Measurements from ENCODE around the gene ARHGAP26.

ARHGAP26 gene

GRCh38 chr5:142785206-142785605, 15.0 kb downstream of the ARHGAP26 start:
- DNase-seq, result no peak

GRCh38 chr5:142789206-142789605, 19.0 kb downstream of the ARHGAP26 start:
- no peak for DNase-seq

GRCh38 chr5:142792012-142792864, 22.1 kb downstream of the ARHGAP26 start:
- no peak for DNase-seq

- no peak for DNase-seq
These were observed 22.7 kb downstream of the ARHGAP26 start for GRCh38 chr5:142792865-142793232.

GRCh38 chr5:142794537-142794936, 24.4 kb downstream of the ARHGAP26 start:
- no peak for DNase-seq

GRCh38 chr5:142795251-142795650, 25.1 kb downstream of the ARHGAP26 start:
- no peak for DNase-seq

- no peak for DNase-seq
These were observed 26.4 kb downstream of the ARHGAP26 start for GRCh38 chr5:142796492-142797109.

GRCh38 chr5:142797420-142797819, 27.2 kb downstream of the ARHGAP26 start:
- DNase-seq, result no peak

- no peak for DNase-seq
These were observed 28.1 kb downstream of the ARHGAP26 start for GRCh38 chr5:142798099-142798770.

- DNase-seq, result peak in 1 of 4 experiments; percentile 19
These were observed 30.8 kb downstream of the ARHGAP26 start for GRCh38 chr5:142800776-142801494.

- DNase-seq, result no peak
These were observed 31.3 kb downstream of the ARHGAP26 start for GRCh38 chr5:142801495-142801871.

- no peak for DNase-seq
These were observed 33.4 kb downstream of the ARHGAP26 start for GRCh38 chr5:142803428-142804125.

- no peak for DNase-seq
These were observed 35.2 kb downstream of the ARHGAP26 start for GRCh38 chr5:142805339-142805738.

GRCh38 chr5:142806841-142807267, 36.7 kb downstream of the ARHGAP26 start:
- no peak for DNase-seq

- DNase-seq, result no peak
These were observed 37.3 kb downstream of the ARHGAP26 start for GRCh38 chr5:142807372-142807911.

- no peak for DNase-seq
These were observed 38.9 kb downstream of the ARHGAP26 start for GRCh38 chr5:142808878-142809598.

GRCh38 chr5:142810081-142810480, 39.9 kb downstream of the ARHGAP26 start:
- no peak for DNase-seq

- DNase-seq, result no peak
These were observed 40.6 kb downstream of the ARHGAP26 start for GRCh38 chr5:142810743-142811290.

- DNase-seq, result no peak
These were observed 41.8 kb downstream of the ARHGAP26 start for GRCh38 chr5:142811866-142812557.

GRCh38 chr5:142813220-142813619, 43.0 kb downstream of the ARHGAP26 start:
- no peak for DNase-seq

- DNase-seq, result no peak
These were observed 43.9 kb downstream of the ARHGAP26 start for GRCh38 chr5:142814122-142814521.
